ENCODE measurements around the gene SLC38A7.

Gene SLC38A7

GRCh38 chr16:58649707-58650106 is 34.9 kb downstream of the SLC38A7 start:
- no peak for TF ChIP-seq EGR1 (IDR thresholded peaks at IDR 0.05)
- TF ChIP-seq USF1 (IDR thresholded peaks at IDR 0.05): no peak
- no peak for TF ChIP-seq FOXM1 (IDR thresholded peaks at IDR 0.05; ENCODE audit: borderline replicate concordance, low read depth)
- TF ChIP-seq REST (IDR thresholded peaks at IDR 0.05; ENCODE audit: low read depth): no peak

- no peak for TF ChIP-seq TEAD4 (IDR thresholded peaks at IDR 0.05)
- TF ChIP-seq REST (IDR thresholded peaks at IDR 0.05; ENCODE audit: low read depth): no peak
- no peak for TF ChIP-seq NFIC (IDR thresholded peaks at IDR 0.05)
- no peak for TF ChIP-seq FOXM1 (IDR thresholded peaks at IDR 0.05; ENCODE audit: borderline replicate concordance, low read depth)
- no peak for TF ChIP-seq MAX (IDR thresholded peaks at IDR 0.05)
- no peak for TF ChIP-seq CREB1 (IDR thresholded peaks at IDR 0.05; ENCODE audit: low read depth)
- TF ChIP-seq CEBPB (IDR thresholded peaks at IDR 0.05): no peak
- TF ChIP-seq USF1 (IDR thresholded peaks at IDR 0.05): no peak
- no peak for TF ChIP-seq TCF12 (IDR thresholded peaks at IDR 0.05; ENCODE audit: low read depth)
- no peak for TF ChIP-seq EGR1 (IDR thresholded peaks at IDR 0.05)
- no peak for TF ChIP-seq EP300 (IDR thresholded peaks at IDR 0.05; ENCODE audit: borderline replicate concordance)
- TF ChIP-seq ZBTB7A (IDR thresholded peaks at IDR 0.05; ENCODE audit: low read depth): no peak
- TF ChIP-seq TAF1 (IDR thresholded peaks at IDR 0.05; ENCODE audit: low read depth): no peak
- TF ChIP-seq YY1 (IDR thresholded peaks at IDR 0.05; ENCODE audit: low read depth): no peak
- TF ChIP-seq RAD21 (IDR thresholded peaks at IDR 0.05; ENCODE audit: low read depth): no peak
Observed at GRCh38 chr16:58647107-58647506, 37.5 kb downstream of the SLC38A7 start.

- TF ChIP-seq YY1 (IDR thresholded peaks at IDR 0.05; ENCODE audit: low read depth): no peak
- no peak for TF ChIP-seq MAX (IDR thresholded peaks at IDR 0.05)
- no peak for TF ChIP-seq CEBPB (IDR thresholded peaks at IDR 0.05)
- TF ChIP-seq TCF12 (IDR thresholded peaks at IDR 0.05; ENCODE audit: low read depth): no peak
- TF ChIP-seq ZBTB7A (IDR thresholded peaks at IDR 0.05; ENCODE audit: low read depth): no peak
- no peak for TF ChIP-seq TAF1 (IDR thresholded peaks at IDR 0.05; ENCODE audit: low read depth)
- TF ChIP-seq TEAD4 (IDR thresholded peaks at IDR 0.05): no peak
- TF ChIP-seq RAD21 (IDR thresholded peaks at IDR 0.05; ENCODE audit: low read depth): no peak
- no peak for TF ChIP-seq FOXM1 (IDR thresholded peaks at IDR 0.05; ENCODE audit: borderline replicate concordance, low read depth)
- no peak for TF ChIP-seq CREB1 (IDR thresholded peaks at IDR 0.05; ENCODE audit: low read depth)
- TF ChIP-seq USF1 (IDR thresholded peaks at IDR 0.05): no peak
- no peak for TF ChIP-seq EP300 (IDR thresholded peaks at IDR 0.05; ENCODE audit: borderline replicate concordance)
Observed at GRCh38 chr16:58644765-58645487, 39.6 kb downstream of the SLC38A7 start.

GRCh38 chr16:58644108-58644507 is 40.5 kb downstream of the SLC38A7 start:
- TF ChIP-seq EP300 (IDR thresholded peaks at IDR 0.05; ENCODE audit: borderline replicate concordance): no peak
- no peak for TF ChIP-seq CEBPB (IDR thresholded peaks at IDR 0.05)
- TF ChIP-seq ZBTB7A (IDR thresholded peaks at IDR 0.05; ENCODE audit: low read depth): no peak
- TF ChIP-seq USF1 (IDR thresholded peaks at IDR 0.05): no peak
- no peak for TF ChIP-seq FOXM1 (IDR thresholded peaks at IDR 0.05; ENCODE audit: borderline replicate concordance, low read depth)

GRCh38 chr16:58640949-58641348 is 43.6 kb downstream of the SLC38A7 start:
- TF ChIP-seq TAF1 (IDR thresholded peaks at IDR 0.05; ENCODE audit: low read depth) (no peak), TCF12 (IDR thresholded peaks at IDR 0.05; ENCODE audit: low read depth) (no peak), FOXM1 (IDR thresholded peaks at IDR 0.05; ENCODE audit: borderline replicate concordance, low read depth) (no peak), TEAD4 (IDR thresholded peaks at IDR 0.05) (no peak), EP300 (IDR thresholded peaks at IDR 0.05; ENCODE audit: borderline replicate concordance) (no peak), USF1 (IDR thresholded peaks at IDR 0.05) (no peak), CEBPB (IDR thresholded peaks at IDR 0.05) (no peak), EGR1 (IDR thresholded peaks at IDR 0.05) (no peak)
